Measurements from ENCODE around the gene SMYD1.

The SMYD1 gene

GRCh38 chr2:88159481-88159880 lies 91.9 kb downstream of the SMYD1 start:
- no peak overlapping the region for H3K4me3 ChIP-seq (ENCODE audit: low read length)
- TF ChIP-seq CTCF (conservative IDR thresholded peaks at IDR 0.05; ENCODE audit: low read depth, low read length): no peak
- no peak for DNase-seq (ENCODE audit: low read depth)

DNA sequence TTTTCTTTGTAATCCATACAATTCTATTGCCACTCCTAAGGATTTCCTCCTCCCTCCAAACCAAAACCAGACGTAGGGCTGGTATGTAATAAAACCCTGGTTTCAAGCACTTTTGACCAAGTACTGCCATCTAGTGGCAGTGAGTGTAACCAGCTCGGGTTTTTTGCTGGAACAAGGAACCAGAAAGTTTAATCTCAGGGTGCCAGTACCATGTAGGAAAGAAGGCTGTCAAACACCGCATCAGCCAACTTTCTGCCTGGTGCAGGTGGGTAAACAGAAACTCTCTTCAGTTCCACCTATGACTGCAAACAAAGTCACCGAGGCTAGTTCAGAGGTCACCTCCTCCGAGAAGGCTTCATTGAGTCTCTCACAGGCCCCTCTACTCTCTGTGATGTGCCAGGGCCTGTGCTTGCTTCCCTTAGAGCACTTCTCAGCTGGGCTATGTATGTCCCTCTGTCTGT lies 92.4 kb downstream of the SMYD1 start:
- peak; percentile 89 for TF ChIP-seq CTCF (conservative IDR thresholded peaks at IDR 0.05; ENCODE audit: low read depth, low read length)
- peak; percentile 22 for DNase-seq (ENCODE audit: low read depth)
- H3K4me3 ChIP-seq (ENCODE audit: low read length): no peak overlapping the region

- DNase-seq (ENCODE audit: low read depth): no peak
- TF ChIP-seq CTCF (conservative IDR thresholded peaks at IDR 0.05; ENCODE audit: low read depth, low read length): no peak
- no peak overlapping the region for H3K4me3 ChIP-seq (ENCODE audit: low read length)
Measured at GRCh38 chr2:88160517-88160916, 92.9 kb downstream of the SMYD1 start.

- DNase-seq (ENCODE audit: low read depth): no peak
- H3K4me3 ChIP-seq (ENCODE audit: low read length): no peak overlapping the region
- no peak for TF ChIP-seq CTCF (conservative IDR thresholded peaks at IDR 0.05; ENCODE audit: low read depth, low read length)
Measured at GRCh38 chr2:88161446-88162244, 94.0 kb downstream of the SMYD1 start.
